B cell (primary cell): ENCODE data around the gene MBTD1. TPM values are rescaled to one million over a fixed set of nuclear protein-coding genes. Genes with fewer than 3 reads are reported as not detected.

Source experiments
- ATAC-seq: fragments of 200-7000 bp; cut with Tn5 transposase; one replicate; pipeline ENCODE4 v1.10.0; 2021; ENCODE audit warnings: low read depth, mild to moderate bottlenecking, moderate number of reproducible peaks, moderate library complexity
- CTCF ChIA-PET: fragments of 350-600 bp; sonication (Branson Sonifier 250); formaldehyde crosslinking; loops from one replicate; lab custom pipeline; 2021; ENCODE audit warnings: antibody characterized with exemption, inconsistent platforms; lab: Charles Lee
- POLR2A ChIA-PET: fragments of 350-600 bp; sonication (Branson Sonifier 250); formaldehyde crosslinking; loops from one replicate; lab custom pipeline; 2021; ENCODE audit warnings: antibody characterized with exemption; lab: Charles Lee
- DNase-seq: peaks from one replicate; pipeline ENCODE4 v3.0.0; 2013
- H2AFZ ChIP-seq: 2 replicates; pipeline ENCODE4 v1.6.1; 2012; ENCODE audit warnings: mild to moderate bottlenecking, low read depth, low read length; ENCODE audit not compliant: insufficient read depth, poor library complexity, severe bottlenecking
- H3K27ac ChIP-seq, 2 donors: 1 replicate in 1 of 2; 2 replicates in 1 of 2; pipeline ENCODE4 v1.5.1; 2012 to 2013; ENCODE audit warnings: low read length in 2 of 2, mild to moderate bottlenecking in 2 of 2, moderate library complexity in 1 of 2
- H3K27me3 ChIP-seq, 4 experiments: fragments of 200-600 bp in 1 of 4; sonication (generic) in 1 of 4; replicated peaks in 1 of 4; 1 replicate in 2 of 4; 2 replicates in 2 of 4; pipeline versions ENCODE4 v1.6.1 to v1.7.0; 2013 to 2016; ENCODE audit warnings: low read length in 3 of 4, mild to moderate bottlenecking in 2 of 4, mixed read lengths in 1 of 4, moderate library complexity in 1 of 4; ENCODE audit not compliant: insufficient read depth in 4 of 4, control insufficient read depth in 3 of 4; ENCODE audit errors: control extremely low read depth in 1 of 4
- H3K36me3 ChIP-seq, 2 experiments: replicated peaks in 1 of 2; 1 replicate in 1 of 2; 2 replicates in 1 of 2; pipeline versions ENCODE4 v1.6.1 to v1.7.1; 2013; ENCODE audit warnings: low read length in 1 of 2; ENCODE audit not compliant: insufficient read depth in 2 of 2, control insufficient read depth in 1 of 2; ENCODE audit errors: control extremely low read depth in 1 of 2, extremely low read depth in 1 of 2
- H3K4me1 ChIP-seq, 2 donors: fragments of 200-600 bp in 1 of 2; sonication (generic) in 1 of 2; 1 replicate in 1 of 2; 2 replicates in 1 of 2; pipeline versions ENCODE4 v1.5.1 to v1.6.1; 2013 to 2017; ENCODE audit warnings: low read length in 2 of 2; ENCODE audit not compliant: control insufficient read depth in 2 of 2, insufficient read depth in 2 of 2
- H3K4me2 ChIP-seq: replicated peaks from 2 replicates; pipeline ENCODE3; 2012; ENCODE audit warnings: mild to moderate bottlenecking, low read depth, low read length; ENCODE audit not compliant: poor library complexity, severe bottlenecking
- H3K4me3 ChIP-seq, 5 experiments: fragments of 200-600 bp in 1 of 5; sonication (generic) in 1 of 5; 1 replicate in 3 of 5; 2 replicates in 2 of 5; pipeline versions ENCODE4 v1.5.1 to v1.7.0; 2011 to 2016; ENCODE audit warnings: low read length in 4 of 5, mild to moderate bottlenecking in 4 of 5, low read depth in 2 of 5, control low read depth in 1 of 5, moderate library complexity in 1 of 5; ENCODE audit not compliant: insufficient read depth in 1 of 5; ENCODE audit errors: control extremely low read depth in 1 of 5, extremely low read depth in 1 of 5
- H3K79me2 ChIP-seq: fragments of 200-600 bp; sonication (generic); one replicate; pipeline ENCODE4 v1.6.0; 2016; ENCODE audit warnings: low read length; ENCODE audit not compliant: control insufficient read depth, insufficient read depth
- H3K9ac ChIP-seq: fragments of 200-600 bp; sonication (generic); 2 replicates; pipeline ENCODE4 v1.6.1; 2017; ENCODE audit warnings: mild to moderate bottlenecking, low read length, moderate library complexity
- H3K9me3 ChIP-seq, 3 donors: one replicate each; pipeline versions ENCODE4 v1.6.1 to v1.7.1; 2013; ENCODE audit warnings: low read length in 2 of 3; ENCODE audit not compliant: control insufficient read depth in 2 of 3, insufficient read depth in 1 of 3; ENCODE audit errors: control extremely low read depth in 1 of 3
- H4K20me1 ChIP-seq: 2 replicates; pipeline ENCODE4 v1.6.0; 2012; ENCODE audit warnings: mild to moderate bottlenecking, low read length; ENCODE audit not compliant: insufficient read depth, control insufficient read depth, poor library complexity, severe bottlenecking
- H3K27ac Mint-ChIP-seq: one replicate; pipeline ENCODE4 v1.8.0; 2021; ENCODE audit warnings: mixed read lengths
- H3K27me3 Mint-ChIP-seq: one replicate; pipeline ENCODE4 v1.8.0; 2021; ENCODE audit warnings: mixed read lengths
- H3K4me1 Mint-ChIP-seq: one replicate; pipeline ENCODE4 v1.8.0; 2021; ENCODE audit warnings: mixed read lengths
- H3K4me3 Mint-ChIP-seq: one replicate; pipeline ENCODE4 v1.8.0; 2021; ENCODE audit warnings: mixed read lengths
- H3K9me3 Mint-ChIP-seq: one replicate; pipeline ENCODE4 v1.8.0; 2022; ENCODE audit warnings: mixed read lengths; ENCODE audit not compliant: insufficient read depth
- EZH2 ChIP-seq: IDR thresholded peaks from 2 replicates; pipeline ENCODE4 v1.6.1; 2012; ENCODE audit warnings: borderline replicate concordance, low read depth, mild to moderate bottlenecking, moderate library complexity, low read length; ENCODE audit not compliant: insufficient read depth, poor library complexity, severe bottlenecking
- WGBS: methylation state at CpG from one replicate; pipeline ENCODE4 v1.1.5; 2013; ENCODE audit warnings: missing lambda C conversion rate; ENCODE audit not compliant: insufficient coverage; 5-methylcytosine and 5-hydroxymethylcytosine counted together
- intact Hi-C: fragments of 100-400 bp; cut with micrococcal nuclease; formaldehyde crosslinking; loops from one replicate; pipeline ENCODE4 v1.10.0; 2022
- polyA plus RNA-seq: library from polyadenylated mRNA; depleted of rRNA; stranded (reverse); fragments of >200 nt; gene quantifications from 2 replicates; pipeline ENCODE4 v1.2.3, GENCODE V29; 2012
- total RNA-seq, 2 donors: library from RNA; stranded (reverse); fragments of 120-200 nt in 1 of 2; gene quantifications; 1 replicate in 1 of 2; 2 replicates in 1 of 2; pipeline versions ENCODE4 v1.2.3 to v1.2.4, GENCODE V29; 2013 to 2022
- TF ChIP-seq, protein P1 (sequence below): fragments of 200-600 bp; IDR thresholded peaks from one replicate; pipeline ENCODE4 v1.8.0; 2022; ENCODE audit warnings: antibody characterized with exemption, mild to moderate bottlenecking

The MBTD1 gene
- total and polyA plus RNA-seq, 2 donors (not counting 1 experiment from before 2014, with no cell fraction given), result 9.6 to 39.7 TPM

GRCh38 chr17:51245535-51245934, 14.3 kb downstream of the MBTD1 start:
- H3K9me3 Mint-ChIP-seq, result no peaks in the 10 kb centered on the region
- no peak overlapping the region for H3K9ac ChIP-seq
- no peak overlapping the region for H3K4me3 ChIP-seq
- no peak overlapping the region for H3K27ac Mint-ChIP-seq
- peaks cover 25% of the 10 kb centered on the region for H4K20me1 ChIP-seq
- ATAC-seq, result no peak
- no peaks in the 10 kb centered on the region for H3K4me1 ChIP-seq
- H3K27ac ChIP-seq, result no peak overlapping the region
- no peak overlapping the region for H2AFZ ChIP-seq
- peaks cover 0 to 2% of the 10 kb centered on the region in 2 experiments for H3K36me3 ChIP-seq
- no peak overlapping the region for H3K4me2 ChIP-seq
- no CpG with 5 or more reads among the region's 1 CpG for WGBS
- no peaks in the 10 kb centered on the region for H3K27me3 ChIP-seq
- no peak overlapping the region for H3K4me3 Mint-ChIP-seq
- ChIA-PET CTCF (no interaction called here), POLR2A (interaction anchor here (0.6 kb wide), 1 partner anchor 10 kb away, joined by 4 read pairs; no protein-coding TSS in a partner anchor)
- intact Hi-C loops, result no loop called here
- no peak for DNase-seq
- H3K9me3 ChIP-seq, result no peaks in the 10 kb centered on the region
- H3K27me3 Mint-ChIP-seq, result no peaks in the 10 kb centered on the region
- peaks cover 41% of the 10 kb centered on the region for H3K79me2 ChIP-seq
- TF ChIP-seq, protein P1, sequence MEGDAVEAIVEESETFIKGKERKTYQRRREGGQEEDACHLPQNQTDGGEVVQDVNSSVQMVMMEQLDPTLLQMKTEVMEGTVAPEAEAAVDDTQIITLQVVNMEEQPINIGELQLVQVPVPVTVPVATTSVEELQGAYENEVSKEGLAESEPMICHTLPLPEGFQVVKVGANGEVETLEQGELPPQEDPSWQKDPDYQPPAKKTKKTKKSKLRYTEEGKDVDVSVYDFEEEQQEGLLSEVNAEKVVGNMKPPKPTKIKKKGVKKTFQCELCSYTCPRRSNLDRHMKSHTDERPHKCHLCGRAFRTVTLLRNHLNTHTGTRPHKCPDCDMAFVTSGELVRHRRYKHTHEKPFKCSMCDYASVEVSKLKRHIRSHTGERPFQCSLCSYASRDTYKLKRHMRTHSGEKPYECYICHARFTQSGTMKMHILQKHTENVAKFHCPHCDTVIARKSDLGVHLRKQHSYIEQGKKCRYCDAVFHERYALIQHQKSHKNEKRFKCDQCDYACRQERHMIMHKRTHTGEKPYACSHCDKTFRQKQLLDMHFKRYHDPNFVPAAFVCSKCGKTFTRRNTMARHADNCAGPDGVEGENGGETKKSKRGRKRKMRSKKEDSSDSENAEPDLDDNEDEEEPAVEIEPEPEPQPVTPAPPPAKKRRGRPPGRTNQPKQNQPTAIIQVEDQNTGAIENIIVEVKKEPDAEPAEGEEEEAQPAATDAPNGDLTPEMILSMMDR, result no peak
- TF ChIP-seq EZH2, result no peak
- H3K4me1 Mint-ChIP-seq, result no peaks in the 10 kb centered on the region

- Histone ChIP-seq H3K9me3 (no peaks in the 10 kb centered on the region), H3K27ac (no peak overlapping the region), H3K79me2 (peaks cover 37% of the 10 kb centered on the region), H3K4me2 (no peak overlapping the region), H3K36me3 (peaks cover 0 to 2% of the 10 kb centered on the region in 2 experiments), H2AFZ (no peak overlapping the region), H3K4me1 (peaks cover 0 to under 1% of the 10 kb centered on the region in 2 donors), H3K4me3 (no peak overlapping the region), H3K9ac (no peak overlapping the region), H3K27me3 (no peaks in the 10 kb centered on the region), H4K20me1 (peaks cover 25% of the 10 kb centered on the region)
- ATAC-seq (no peak), DNase-seq (no peak)
- H3K9me3 Mint-ChIP-seq, result no peaks in the 10 kb centered on the region
- ChIA-PET CTCF (no interaction called here), POLR2A (no interaction called here)
- intact Hi-C loops, result no loop called here
- no peak overlapping the region for H3K27ac Mint-ChIP-seq
- peaks cover 9% of the 10 kb centered on the region for H3K4me1 Mint-ChIP-seq
- H3K4me3 Mint-ChIP-seq, result no peak overlapping the region
- no peaks in the 10 kb centered on the region for H3K27me3 Mint-ChIP-seq
- TF ChIP-seq, protein P1, result no peak
- TF ChIP-seq EZH2, result no peak
- 98% methylated on average over 4 of the region's 4 CpGs for WGBS
Measured at GRCh38 chr17:51244041-51244440, 15.8 kb downstream of the MBTD1 start.
